M059J (cell line): ENCODE measurements around the gene C1orf226. TPM values are rescaled to one million over a fixed set of nuclear protein-coding genes. Genes with fewer than 3 reads are reported as not detected.
A peak's percentile ranks its signal among the peaks of the same experiment; 100 is the strongest.
"Not testable (repeated sequence)": the region's sequence is repeated elsewhere in the genome, so short reads cannot be mapped to it uniquely, and the experiment has no call there.

Experiments
- DNase-seq: peaks from one replicate; pipeline ENCODE4 v3.0.0-alpha.2; 2012; ENCODE audit warnings: low read depth
- total RNA-seq: library from RNA; depleted of rRNA; stranded (reverse); fragments of >200 nt; shearing (Covaris generic); gene quantifications from 2 replicates; pipeline ENCODE4 v1.2.3, GENCODE V29; 2014; rRNA removed

Gene C1orf226, protein sequence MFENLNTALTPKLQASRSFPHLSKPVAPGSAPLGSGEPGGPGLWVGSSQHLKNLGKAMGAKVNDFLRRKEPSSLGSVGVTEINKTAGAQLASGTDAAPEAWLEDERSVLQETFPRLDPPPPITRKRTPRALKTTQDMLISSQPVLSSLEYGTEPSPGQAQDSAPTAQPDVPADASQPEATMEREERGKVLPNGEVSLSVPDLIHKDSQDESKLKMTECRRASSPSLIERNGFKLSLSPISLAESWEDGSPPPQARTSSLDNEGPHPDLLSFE
- total RNA-seq = 2.2 and 2.6 TPM in 2 replicates

DNA sequence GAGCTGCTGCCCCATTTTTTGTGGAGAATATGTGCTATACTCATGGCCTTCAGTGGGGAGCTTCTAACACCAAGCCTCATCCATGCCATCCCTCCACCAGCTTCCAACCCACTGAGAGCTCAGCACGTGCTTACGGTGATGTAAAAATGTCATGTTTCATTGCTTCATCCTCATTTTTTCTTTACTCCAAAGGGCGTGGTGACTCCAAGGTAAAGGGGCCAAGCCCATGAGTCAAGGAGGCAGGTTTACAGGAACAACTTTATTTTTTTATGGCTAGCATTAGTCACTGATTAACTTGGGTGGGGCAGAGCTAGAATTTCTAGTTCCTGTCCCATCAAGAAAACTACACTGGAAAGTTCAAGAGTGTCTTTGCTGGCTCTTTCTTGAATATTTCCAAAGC lies at the start of gene C1orf226:
TSS of gene C1orf226 (plus strand) at position 346 of the 400 bp plus-strand sequence. CDS start 174 bp downstream, outside the sequence.
- peak; percentile 60 for DNase-seq

DNA sequence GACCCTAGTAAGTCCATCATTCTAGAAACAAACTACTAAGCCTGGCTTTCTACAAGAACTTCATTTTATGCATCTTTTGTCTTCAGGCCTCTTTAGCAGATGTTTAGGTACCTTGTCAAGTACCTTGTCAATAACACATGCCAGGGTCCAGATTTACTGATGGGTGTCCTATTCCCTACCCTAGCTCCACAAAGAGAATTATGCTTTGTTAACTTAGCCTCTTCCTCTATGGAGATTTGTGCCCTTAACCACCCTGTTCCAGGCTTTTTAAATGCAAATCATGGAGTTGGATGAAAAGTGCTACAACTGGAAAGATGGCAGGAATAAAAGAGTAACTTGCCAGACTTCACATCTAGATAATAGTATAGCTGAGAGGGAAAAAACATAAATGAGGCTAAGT lies 47.5 kb upstream of the C1orf226 start:
- DNase-seq = no peak

DNA sequence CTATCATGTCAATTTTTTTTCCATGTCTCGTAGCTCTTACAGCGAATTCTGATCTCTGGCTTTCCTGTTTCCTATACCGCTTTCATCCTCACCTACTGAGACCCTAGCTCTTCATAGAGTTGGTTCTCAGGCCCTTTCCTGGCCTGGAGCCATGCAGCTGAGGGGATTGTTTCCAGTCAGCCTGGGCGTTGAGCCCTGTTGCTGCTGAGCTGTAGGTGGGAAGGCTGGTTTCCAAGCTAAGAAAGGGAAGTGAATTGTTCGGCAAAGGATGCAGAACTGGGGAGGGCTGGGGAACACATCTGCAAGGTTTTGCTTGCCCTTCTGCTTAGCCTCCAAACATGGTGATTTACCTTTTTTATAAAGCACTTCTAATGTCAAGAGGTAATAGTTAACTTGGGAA lies 46.4 kb upstream of the C1orf226 start:
- DNase-seq = no peak

DNA sequence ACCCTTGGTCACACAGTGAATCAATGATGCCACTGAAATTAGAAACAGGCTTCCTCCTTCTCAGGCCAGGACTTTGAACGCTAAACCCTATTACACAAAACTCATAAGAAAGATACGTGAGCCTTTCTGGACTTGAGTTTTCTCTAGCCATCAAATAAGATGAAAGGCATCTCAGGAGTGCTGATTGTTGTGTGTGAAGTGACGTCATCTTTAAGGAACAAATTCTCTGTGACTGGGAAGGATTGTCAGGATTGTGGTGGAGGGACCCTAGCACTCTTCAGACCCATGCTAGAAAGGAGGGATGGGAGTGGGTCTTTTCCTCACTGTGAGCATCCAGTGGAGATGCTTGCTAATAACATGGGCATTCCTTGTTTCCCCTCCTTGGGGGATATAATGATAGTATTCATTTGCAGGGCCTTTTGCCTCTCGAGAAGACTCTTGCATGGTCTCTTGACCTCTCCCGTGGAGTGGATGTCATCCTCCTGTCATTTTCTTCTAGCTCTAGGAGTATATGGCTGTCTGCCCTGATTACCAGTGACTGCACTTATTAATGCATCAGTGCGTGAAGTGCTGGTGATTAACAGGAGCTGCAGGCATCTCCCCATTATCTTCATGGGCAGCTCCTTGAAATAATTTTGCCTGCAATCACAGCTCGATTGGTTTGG lies 44.8 kb upstream of the C1orf226 start:
- no peak for DNase-seq

DNA sequence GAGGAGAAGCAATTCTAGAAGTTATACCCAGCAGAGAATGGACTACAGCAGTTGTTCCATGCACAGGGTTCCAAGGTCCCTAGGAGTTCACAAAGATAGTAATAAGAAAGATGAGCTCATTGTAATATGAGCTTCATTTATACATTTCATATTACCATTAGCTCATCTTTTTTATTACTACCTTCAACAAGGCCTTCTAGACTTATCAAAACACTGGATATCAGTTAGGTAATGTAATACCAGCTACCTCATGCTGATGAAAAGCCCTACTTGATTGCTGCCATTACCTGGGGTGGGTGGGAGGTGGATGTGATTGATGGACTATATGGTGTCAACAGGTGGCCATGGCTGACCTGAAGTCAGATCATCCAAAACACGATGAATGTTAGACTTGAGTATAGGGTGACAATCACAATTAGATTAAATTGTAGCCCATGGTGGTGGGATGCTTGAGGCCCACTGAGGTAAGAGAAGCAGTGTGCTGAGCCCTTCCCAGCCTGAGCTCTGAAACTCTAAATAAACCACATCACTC lies 39.0 kb upstream of the C1orf226 start:
- no peak for DNase-seq

DNA sequence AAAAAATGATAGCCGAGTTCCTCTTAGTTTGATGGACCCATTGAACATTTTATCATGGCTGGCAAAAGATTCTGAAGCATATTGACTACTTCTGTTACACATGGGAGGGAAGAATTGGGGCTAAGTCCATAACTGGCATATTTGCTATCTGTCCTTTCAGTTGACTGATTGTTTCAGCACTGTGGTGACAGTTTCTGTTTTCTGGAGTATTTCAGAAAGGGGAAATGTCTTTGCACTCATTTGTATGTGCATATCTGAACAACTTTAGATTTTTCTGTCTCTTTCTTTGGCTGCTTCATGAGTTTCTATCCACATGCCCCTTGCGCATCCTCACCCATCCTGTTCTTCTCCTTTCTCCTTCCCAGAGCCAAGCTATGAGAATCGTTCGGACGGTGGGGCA lies 38.1 kb upstream of the C1orf226 start:
- no peak for DNase-seq

DNA sequence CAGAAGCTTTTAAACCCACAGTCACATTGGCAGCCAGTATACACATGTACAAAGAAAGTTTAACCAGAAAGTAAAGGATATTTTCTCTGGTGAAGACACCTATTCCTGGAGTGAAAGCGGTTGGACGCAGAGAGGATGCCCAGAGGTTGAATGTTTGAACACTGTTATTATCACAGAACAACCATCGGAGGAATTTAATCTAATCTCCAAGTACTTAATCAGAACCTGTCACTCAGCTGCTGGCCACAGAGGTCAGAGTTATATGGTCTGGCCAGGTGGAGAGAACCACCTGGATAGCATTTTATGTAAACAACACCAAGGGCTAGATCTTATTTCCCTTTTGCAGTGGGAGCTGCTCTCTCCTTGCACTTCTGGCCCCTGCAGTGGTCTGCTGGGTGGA lies 34.2 kb upstream of the C1orf226 start:
- DNase-seq = no peak

DNA sequence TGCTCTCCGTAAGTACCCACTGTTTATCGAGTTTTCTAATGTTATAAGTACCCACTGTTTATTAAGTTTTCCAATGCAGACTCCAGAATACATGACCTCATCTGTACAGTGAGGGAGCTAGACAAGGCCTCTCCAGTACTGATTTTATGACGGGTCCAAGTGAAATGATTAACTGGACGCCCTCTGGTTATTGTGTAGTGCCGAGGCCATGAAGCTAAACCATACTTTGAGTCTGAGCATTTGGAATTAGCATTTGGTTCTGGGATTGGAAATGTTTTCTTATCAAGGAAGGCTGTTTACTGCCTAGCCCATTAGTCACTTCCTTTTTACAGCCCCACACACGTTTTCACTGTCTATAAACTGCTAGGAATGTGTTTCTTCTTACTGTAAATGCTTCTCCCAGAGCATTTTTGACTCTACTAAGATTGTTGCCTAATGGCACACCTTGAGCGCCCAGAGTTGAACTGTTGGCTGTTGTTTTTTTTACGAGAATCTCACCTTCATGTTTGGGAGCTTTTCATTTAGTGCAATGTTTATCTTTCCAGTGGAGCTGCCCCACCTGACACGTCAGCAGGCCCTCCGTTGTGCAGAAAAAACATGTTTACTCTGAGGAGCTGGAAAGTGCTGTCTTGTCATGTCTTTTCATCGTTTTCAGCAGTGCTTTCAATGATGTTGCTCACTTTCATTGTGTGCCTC lies 31.7 kb upstream of the C1orf226 start:
- peak; percentile 94 for DNase-seq

DNA sequence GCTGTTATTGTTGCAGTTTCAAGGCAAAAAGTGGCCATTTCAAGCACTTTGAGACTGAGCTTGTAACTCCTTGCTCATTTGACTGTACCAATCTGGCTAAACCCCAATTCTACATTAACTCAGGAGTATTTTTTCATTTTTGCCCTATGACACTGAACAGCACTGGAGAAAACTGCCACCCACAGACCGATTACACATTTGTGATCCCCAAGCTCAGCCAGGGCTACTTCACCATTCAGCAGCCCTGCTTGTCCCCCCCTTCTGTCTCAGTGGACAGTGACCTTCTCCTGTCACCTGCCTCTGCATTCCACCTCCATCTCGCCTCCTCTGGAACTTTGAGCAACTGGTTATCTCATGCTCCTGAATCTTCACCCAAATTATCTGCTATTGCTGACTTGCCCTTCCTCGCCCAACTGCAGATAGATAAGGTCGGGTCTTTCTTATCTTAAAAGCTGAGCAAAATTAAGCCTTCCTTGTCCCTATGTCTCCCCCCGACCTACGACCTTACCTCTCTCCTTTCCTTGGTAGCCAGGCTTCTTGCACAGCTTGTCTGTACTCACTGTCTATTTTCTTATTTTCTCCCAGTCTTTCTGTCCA lies 30.2 kb upstream of the C1orf226 start:
- DNase-seq = no peak

DNA sequence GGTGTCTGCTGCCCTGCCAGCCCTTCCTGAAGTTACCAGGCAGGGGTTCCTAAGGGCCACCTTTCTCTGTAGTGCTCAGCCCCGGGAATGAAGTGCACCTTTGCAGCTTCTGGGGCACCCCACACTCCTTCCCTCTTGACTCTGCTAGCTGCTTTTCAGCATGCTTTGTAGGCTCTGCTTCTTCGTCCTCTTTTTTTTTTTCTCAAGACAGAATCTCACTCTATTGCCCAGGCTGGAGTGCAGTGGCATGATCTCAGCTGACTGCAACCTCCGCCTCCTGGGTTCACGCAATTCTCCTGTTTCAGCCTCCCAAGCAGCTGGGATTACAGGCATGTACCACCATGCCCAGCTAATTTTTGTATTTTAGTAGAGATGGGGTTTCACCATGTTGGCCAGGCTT lies 29.7 kb upstream of the C1orf226 start:
- not testable (repeated sequence) for DNase-seq

DNA sequence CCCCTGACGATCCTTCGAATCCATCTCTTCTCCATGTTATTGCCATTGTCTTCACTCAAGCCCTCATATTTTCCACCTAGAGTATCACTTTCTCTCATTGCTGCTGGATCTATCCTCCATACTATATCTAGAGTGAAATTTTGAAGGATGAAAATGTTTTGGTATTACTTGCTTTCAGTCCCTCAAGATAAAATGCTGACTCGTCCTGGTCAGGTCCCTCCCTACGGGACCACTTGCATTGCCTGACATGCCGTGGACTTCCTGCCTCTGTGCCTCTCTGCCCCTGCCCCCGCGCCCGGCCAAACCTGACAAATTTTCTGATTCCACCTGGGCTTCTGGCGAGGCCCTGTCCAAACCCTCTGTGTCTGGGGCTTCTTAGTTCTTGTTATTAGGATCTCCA lies 28.4 kb upstream of the C1orf226 start:
- no peak for DNase-seq

DNA sequence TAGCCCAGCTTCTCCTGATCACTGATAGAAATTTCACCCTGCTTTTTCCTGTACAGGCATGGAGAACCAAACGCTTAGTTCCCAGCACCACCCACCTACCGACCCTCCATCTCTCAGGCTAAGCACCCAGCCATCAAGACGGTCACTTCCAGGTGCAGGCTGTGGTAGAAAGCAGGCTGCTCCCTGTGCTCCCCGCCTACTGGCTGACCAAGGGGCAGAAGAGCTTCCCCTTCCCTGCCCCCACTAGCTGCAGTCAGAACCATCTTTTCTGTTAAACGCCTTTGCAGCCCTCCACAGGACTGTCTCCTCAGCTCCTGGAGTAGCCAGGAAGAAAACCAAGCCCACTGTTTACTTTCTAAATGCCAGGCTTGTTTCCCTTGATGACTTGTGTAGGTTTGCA lies 27.8 kb upstream of the C1orf226 start:
- DNase-seq = no peak

DNA sequence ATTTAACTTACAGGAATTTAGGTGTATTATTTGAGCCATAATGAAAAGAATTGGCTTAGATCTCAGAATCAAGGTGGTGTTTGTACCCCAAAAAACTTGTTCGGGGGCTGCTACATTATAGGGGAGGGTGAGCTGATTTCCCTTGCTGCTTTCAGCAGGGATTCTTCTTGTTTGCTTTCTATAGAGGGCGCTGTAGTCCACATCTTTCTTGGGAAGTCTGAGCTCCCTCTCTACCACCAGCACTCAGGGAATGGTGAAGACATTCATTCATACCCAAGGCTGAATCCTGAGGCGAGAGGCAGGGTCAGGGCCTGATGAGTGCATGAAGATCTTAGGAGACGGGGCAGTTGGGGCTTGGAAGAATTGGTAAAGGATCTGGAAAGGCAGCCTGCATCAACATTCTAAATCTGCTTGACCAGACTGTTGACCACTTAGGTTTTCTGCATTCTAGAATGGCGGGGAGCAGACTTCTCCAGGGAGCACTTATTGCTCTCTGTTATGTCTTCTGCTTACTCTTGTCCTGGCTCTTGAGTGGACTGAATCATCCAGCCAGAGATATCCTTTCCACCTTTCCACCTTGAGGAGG lies 23.8 kb upstream of the C1orf226 start:
- peak; percentile 58 for DNase-seq

DNA sequence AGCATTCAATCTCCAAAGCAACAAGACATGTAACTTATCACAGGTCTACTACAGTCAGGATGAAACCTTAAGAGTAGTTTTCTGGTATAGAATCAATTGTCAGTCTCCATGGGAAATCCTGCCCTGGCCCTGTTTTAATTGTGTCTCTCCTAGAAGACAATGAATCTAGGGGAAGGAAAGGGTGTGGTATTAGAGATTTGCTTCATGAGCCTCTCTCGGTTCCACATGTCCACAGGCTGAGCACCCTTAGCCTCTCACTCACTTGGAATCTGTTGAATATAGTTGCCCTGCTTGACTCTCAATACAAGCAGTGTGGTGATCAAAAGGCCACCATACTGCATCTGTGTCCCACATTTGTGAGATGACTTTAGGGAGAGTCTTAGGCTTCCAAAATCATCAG lies 22.6 kb upstream of the C1orf226 start:
- no peak for DNase-seq

DNA sequence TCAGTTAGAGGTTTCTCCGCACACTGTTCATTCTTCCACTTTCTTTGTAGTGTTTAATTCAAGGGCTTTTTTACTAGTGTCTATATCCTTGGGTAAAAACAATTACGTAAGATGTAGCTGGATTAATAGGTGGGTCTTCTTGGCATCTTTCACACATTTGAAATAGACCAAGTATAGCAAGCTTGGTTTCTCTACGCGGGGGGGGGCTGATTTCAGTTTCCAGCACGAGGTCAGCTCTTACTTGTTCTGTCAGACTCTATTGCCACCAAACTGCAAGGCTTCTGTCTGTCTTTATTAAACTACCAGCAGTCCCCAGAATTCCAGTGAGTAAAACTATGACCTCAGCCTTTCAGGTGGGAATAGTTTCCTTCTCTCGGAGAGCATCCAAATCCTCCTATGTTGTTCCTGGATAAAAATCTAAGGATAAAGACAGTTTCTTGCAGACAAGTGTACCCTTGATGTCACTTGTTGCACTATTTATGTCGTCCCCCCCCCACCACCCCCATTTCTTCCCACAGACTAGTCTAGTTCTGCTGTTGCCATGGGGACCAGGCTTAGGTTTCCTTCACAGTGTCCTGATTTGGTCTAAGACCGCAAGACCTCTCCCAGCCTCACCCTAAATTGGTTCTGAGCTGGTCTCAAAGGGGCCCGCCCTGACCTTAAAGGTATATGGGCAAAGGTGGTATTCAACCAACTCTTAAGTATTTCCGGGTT lies 21.8 kb upstream of the C1orf226 start:
- DNase-seq = no peak

DNA sequence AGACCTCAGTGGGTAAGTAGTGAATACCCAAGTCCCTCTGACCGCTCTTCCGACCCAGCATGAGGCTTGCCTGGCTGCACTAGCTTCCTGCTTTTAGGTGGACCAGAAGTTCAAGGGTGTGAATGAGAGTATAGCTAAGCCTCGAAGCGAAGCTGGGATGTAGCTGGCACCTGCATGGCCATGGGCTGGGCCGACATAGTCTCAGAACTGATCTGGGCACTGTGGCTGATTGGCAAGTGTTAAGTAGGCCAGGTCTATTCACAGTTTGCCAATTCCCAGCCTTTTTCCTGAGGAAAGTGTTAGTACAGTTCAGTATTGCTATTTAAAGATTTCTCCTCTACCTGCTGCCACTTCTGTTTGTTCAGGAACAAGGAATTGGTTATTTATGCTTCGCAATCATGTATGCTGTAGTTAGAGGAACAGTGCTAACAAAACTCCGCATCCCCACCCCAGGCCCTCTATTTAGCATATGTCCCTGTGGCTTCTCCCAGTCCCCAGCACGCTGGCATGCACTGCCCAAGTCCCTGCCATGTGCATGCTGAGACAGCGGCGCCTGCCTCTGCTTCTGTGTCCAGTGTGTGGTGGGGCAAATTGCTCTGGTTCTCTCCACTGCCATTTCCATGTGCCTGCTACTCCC lies 21.2 kb upstream of the C1orf226 start:
- no peak for DNase-seq

DNA sequence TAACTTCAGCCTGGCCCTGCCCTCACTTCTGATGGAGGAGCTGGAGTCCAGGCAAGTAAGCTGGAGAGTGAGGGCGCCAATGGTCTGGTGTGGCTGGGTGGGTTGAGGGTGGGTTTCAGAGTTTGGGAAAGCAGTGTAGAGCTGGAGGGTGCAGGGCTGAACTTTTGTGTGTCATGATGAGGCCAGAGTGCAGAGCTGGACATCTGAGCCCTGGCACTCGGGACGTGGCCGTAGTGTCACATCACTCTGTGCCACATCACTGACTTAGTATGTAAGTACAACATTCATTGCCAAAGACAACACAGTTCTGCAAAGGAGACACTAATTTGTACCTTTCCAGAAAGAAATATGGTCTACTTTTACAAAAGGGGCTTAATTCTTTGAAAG lies 20.7 kb upstream of the C1orf226 start:
- DNase-seq = no peak

DNA sequence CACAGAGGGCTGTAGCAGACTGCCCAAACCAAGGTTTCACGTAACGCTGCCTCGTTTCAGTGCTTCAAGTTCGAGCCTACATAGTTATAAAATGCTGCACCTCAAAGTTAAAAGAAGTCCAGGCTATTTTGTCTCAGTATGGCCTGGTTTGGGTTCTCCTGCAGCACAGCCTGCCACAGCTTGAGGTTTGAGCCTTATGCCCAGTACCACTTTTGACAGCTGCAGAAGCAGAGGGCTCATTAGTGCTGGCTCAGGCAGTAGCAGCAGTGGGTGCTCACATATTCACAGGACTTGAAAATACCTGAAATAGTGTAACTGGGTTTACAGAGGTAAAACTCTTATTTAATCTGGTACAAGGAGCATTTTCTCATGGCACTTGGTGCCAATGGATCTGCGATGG lies 20.2 kb upstream of the C1orf226 start:
- DNase-seq = no peak

DNA sequence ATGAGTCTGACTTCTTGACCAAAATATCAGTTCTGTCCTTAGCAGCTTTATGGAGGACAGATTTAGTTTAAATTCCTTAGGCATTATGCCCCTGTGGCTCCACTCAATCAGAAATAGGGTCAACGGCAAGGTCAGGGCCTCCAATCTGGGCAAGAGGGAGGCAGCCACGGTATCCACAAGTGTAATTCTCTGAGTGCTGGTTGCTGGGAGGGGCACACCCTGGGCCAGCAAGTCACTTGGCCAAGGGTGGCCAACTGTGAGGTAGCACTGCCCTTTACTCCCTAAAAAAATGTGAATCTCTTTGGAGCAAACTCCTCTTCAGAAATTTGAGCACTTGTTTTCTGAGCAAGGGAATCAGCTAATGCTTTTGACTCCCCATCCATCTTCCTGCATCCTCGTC lies 17.7 kb upstream of the C1orf226 start:
- no peak for DNase-seq

DNA sequence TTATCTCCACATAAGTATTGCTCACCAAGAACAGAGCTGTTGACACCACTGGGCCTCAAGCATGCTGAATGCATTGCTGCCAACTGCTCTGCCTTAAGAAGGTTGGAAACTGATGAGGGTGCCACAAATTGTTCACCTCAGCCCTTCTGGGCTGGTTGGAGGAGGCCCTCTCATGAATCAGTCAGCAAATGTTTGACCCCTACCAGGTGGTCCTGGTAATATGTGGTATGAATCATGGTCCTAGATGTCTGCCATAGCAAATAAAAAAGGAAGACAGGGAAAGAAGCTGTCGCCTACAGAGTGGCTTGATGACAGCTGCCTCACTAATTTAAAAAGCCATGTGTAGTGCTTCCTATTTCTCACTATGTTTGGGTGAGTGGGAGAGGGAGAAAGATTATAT lies 17.0 kb upstream of the C1orf226 start:
- DNase-seq = peak; percentile 24
